Fibroblast of lung (primary cell): ENCODE data around the gene DUSP28. TPM values are rescaled to one million over a fixed set of nuclear protein-coding genes. Genes with fewer than 3 reads are reported as not detected.

Experiments
- DNase-seq, 2 donors: peaks; one replicate each; pipeline versions ENCODE4 v3.0.0 to v3.0.0-alpha.2; 2010; ENCODE audit warnings: low read depth in 2 of 2
- H2AFZ ChIP-seq: 2 replicates; pipeline ENCODE4 v1.5.1; 2012; ENCODE audit warnings: low read length, control low read depth, inconsistent platforms
- H3K27ac ChIP-seq: 2 replicates; pipeline ENCODE4 v1.5.1; 2011; ENCODE audit warnings: low read length, control low read depth; ENCODE audit not compliant: insufficient read depth
- H3K27me3 ChIP-seq: 2 replicates; pipeline ENCODE4 v1.5.1; 2011; ENCODE audit warnings: mild to moderate bottlenecking, low read length; ENCODE audit not compliant: control insufficient read depth, insufficient read depth
- H3K36me3 ChIP-seq: 2 replicates; pipeline ENCODE4 v1.5.1; 2011; ENCODE audit warnings: low read length; ENCODE audit not compliant: control insufficient read depth, insufficient read depth
- H3K4me1 ChIP-seq: 2 replicates; pipeline ENCODE4 v1.5.1; 2011; ENCODE audit warnings: low read length; ENCODE audit not compliant: control insufficient read depth, insufficient read depth; ENCODE audit errors: extremely low read depth
- H3K4me2 ChIP-seq: 2 replicates; pipeline ENCODE4 v1.5.1; 2011; ENCODE audit warnings: low read length, control low read depth; ENCODE audit not compliant: insufficient read depth; ENCODE audit errors: extremely low read depth
- H3K4me3 ChIP-seq, 4 experiments: fragments of 200-600 bp in 1 of 4; sonication (generic) in 1 of 4; replicated peaks in 1 of 4; 2 replicates each; pipeline ENCODE4 v1.5.1; 2011 to 2016; ENCODE audit warnings: low read length in 4 of 4, low read depth in 3 of 4, mild to moderate bottlenecking in 3 of 4, control low read depth in 2 of 4, inconsistent platforms in 1 of 4, mixed read lengths in 1 of 4; ENCODE audit not compliant: insufficient read depth in 1 of 4; ENCODE audit errors: control extremely low read depth in 1 of 4
- H3K79me2 ChIP-seq: 2 replicates; pipeline ENCODE4 v1.5.1; 2012; ENCODE audit warnings: mild to moderate bottlenecking, low read length, inconsistent platforms; ENCODE audit not compliant: control insufficient read depth, insufficient read depth
- H3K9ac ChIP-seq: 2 replicates; pipeline ENCODE4 v1.5.1; 2011; ENCODE audit warnings: mild to moderate bottlenecking, low read length, control low read depth; ENCODE audit not compliant: insufficient read depth
- H3K9me3 ChIP-seq: 2 replicates; pipeline ENCODE4 v1.5.1; 2012; ENCODE audit warnings: low read depth, low read length; ENCODE audit not compliant: control insufficient read depth, insufficient read depth
- H4K20me1 ChIP-seq: 2 replicates; pipeline ENCODE4 v1.5.1; 2011; ENCODE audit warnings: low read length; ENCODE audit not compliant: control insufficient read depth, insufficient read depth; ENCODE audit errors: extremely low read depth
- CTCF ChIP-seq, 2 donors: IDR thresholded peaks in 1 of 2; conservative IDR thresholded peaks in 1 of 2; 1 replicate in 1 of 2; 2 replicates in 1 of 2; pipeline ENCODE4 v1.5.1; 2011 to 2012; ENCODE audit warnings: low read length in 2 of 2, control low read depth in 1 of 2, inconsistent platforms in 1 of 2, low read depth in 1 of 2, mild to moderate bottlenecking in 1 of 2
- EZH2 ChIP-seq: IDR thresholded peaks from 2 replicates; pipeline ENCODE4 v1.5.1; 2012; ENCODE audit warnings: low read length, control low read depth, mild to moderate bottlenecking; ENCODE audit errors: missing control alignments
- polyA plus RNA-seq, 2 donors: library from polyadenylated mRNA; depleted of rRNA in 1 of 2; stranded (reverse) in 1 of 2; unstranded in 1 of 2; fragments of >200 nt; gene quantifications; 2 replicates each; pipeline ENCODE4 v1.2.1, GENCODE V29; 2011 to 2012; ENCODE audit warnings: missing spikeins in 1 of 2
- total RNA-seq: library from RNA; depleted of rRNA; stranded (reverse); fragments of >200 nt; gene quantifications from 2 replicates; pipeline ENCODE4 v1.2.1, GENCODE V29; 2014

Gene DUSP28
- total and polyA plus RNA-seq, 2 donors (not counting 1 experiment from before 2014, with no cell fraction given): 2.5 to 3.9 TPM

DNA sequence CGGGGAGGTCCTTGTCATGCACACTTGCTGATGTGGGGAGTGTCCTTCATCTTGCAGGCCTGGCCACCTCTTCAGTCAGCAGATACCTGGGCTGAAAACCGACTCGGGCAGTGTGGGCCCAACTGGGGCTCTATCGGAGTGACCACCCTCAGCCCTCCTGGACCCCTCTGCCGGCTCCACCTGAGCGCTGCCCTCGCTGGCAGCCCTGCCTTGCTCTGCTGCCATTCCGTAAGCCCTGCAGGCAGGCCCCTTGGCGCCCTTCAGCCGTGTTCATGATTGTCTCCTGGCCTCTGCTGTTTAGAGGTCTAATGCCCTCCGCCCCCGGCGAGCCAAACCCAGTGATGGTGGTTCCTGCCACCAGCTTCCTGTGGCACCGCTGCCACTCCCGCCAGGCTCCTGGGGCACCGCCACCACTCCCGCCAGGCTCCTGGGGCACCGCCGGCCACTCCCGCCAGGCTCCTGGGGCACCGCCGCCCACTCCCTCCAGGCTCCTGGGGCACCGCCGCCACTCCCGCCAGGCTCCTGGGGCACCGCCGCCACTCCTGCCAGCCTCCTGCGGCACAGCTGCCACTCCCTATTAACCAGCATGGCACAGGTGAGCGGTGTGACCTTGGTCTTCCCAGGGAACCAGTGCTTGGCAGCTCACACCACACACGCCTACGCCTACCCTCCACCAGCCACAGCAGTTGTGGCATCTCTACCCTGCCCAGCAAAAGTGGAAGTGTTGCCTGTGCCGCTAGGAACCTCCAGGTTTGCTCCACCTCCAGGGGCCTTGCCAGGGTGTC, 42.3 kb downstream of the DUSP28 start:
- no peak for TF ChIP-seq EZH2
- no peak for TF ChIP-seq CTCF (conservative IDR thresholded peaks at IDR 0.05 in 1 of 2, IDR thresholded peaks at IDR 0.05 in 1 of 2; ENCODE audit: low read depth in 1 of 2, low read length in 2 of 2)
- H3K4me1 ChIP-seq: no peaks in the 10 kb centered on the region
- no peak for DNase-seq

GRCh38 chr2:240603081-240603835, 43.1 kb downstream of the DUSP28 start:
- Histone ChIP-seq H3K9ac (no peak overlapping the region), H3K27ac (no peak overlapping the region), H3K4me2 (no peak overlapping the region), H2AFZ (no peak overlapping the region), H3K4me1 (no peaks in the 10 kb centered on the region), H3K4me3 (no peak overlapping the region), H3K27me3 (no peaks in the 10 kb centered on the region), H3K79me2 (no peaks in the 10 kb centered on the region), H3K36me3 (peaks cover 1% of the 10 kb centered on the region), H4K20me1 (no peaks in the 10 kb centered on the region), H3K9me3 (no peaks in the 10 kb centered on the region)
- TF ChIP-seq EZH2 (no peak), CTCF (conservative IDR thresholded peaks at IDR 0.05 in 1 of 2, IDR thresholded peaks at IDR 0.05 in 1 of 2; ENCODE audit: low read depth in 1 of 2, low read length in 2 of 2) (no peak)
- no peak for DNase-seq

More for the DNA sequence above, 42.3 kb downstream of the DUSP28 start:
- Histone ChIP-seq H3K9me3 (no peaks in the 10 kb centered on the region), H4K20me1 (no peaks in the 10 kb centered on the region), H3K9ac (no peak overlapping the region), H3K27me3 (no peaks in the 10 kb centered on the region), H3K4me2 (no peak overlapping the region), H2AFZ (no peak overlapping the region), H3K79me2 (no peaks in the 10 kb centered on the region), H3K36me3 (peaks cover 5% of the 10 kb centered on the region), H3K4me3 (no peak overlapping the region), H3K27ac (no peak overlapping the region)

DNA sequence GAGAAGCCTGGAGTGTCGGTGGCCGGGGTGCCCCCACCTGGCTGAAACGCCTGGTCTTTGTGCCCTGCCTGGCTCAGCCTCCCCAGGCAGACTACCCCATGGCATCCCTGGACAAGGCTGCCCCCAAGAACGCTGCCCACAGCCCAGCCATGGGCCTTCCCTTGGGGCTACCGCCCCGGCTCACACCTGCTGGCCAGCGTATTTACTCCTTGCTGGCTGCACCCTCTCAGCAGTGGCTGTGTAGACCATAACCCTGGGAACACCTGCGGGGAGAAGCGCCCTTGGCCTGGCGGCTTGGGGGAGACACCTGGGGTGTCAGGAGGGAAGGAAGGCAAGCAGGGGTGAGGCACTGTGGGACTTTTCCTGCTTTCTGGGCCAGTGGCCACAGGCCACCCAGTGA, 43.7 kb downstream of the DUSP28 start:
- Histone ChIP-seq H3K36me3 (no peaks in the 10 kb centered on the region), H3K4me1 (no peaks in the 10 kb centered on the region), H3K79me2 (no peaks in the 10 kb centered on the region), H2AFZ (no peak overlapping the region), H4K20me1 (no peaks in the 10 kb centered on the region), H3K9ac (no peak overlapping the region), H3K4me3 (no peak overlapping the region), H3K9me3 (no peaks in the 10 kb centered on the region), H3K27ac (no peak overlapping the region), H3K27me3 (no peaks in the 10 kb centered on the region), H3K4me2 (no peak overlapping the region)
- no peak for DNase-seq
- TF ChIP-seq EZH2 (no peak), CTCF (conservative IDR thresholded peaks at IDR 0.05 in 1 of 2, IDR thresholded peaks at IDR 0.05 in 1 of 2; ENCODE audit: low read depth in 1 of 2, low read length in 2 of 2) (no peak)
